DMS153 treated with DMSO at 0.1 percent for 48 hours (cell line): ENCODE results near the gene ZNF74.

Experiments
- DNase-seq: peaks from one replicate; lab custom pipeline; 2025; ENCODE audit not compliant: unreplicated experiment; lab: John Stamatoyannopoulos, UW

The ZNF74 gene

DNA sequence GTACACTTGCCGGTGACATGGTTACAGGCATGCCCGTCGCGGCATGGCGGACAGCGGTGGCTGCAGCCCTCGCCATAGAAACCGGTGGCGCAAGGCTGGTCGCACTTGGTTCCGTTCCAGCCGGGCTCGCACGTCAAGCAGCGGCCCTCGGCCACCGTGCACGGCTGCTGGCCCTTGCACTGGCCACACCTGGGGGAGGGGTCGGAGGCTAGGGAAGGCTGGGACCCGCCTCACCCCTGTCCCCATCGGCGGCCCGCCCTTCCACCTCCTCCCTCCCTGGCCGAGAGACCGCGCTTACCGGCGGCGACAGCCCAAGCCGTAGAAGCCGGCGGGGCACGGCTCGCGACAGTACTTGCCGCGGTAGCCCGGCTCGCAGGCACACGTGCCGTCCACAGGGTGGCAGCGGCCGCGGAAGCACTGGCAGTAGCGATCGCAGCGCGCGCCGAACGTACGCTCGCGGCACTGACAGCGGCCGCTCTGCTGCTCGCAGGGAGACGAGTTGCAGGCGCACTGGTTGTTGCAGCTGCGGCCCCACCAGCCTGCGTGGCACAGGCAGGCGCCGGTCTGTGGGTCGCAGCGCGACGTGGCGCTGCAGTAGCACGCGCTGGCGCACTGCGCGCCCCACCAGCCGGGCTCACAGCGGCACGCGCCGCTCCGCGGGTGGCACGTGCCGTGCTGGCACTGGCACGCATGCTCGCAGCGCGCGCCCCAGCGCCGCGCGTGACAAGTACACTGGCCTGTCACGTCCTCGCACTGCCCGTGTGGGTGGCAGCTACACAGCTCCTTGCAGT lies 37.0 kb downstream of the ZNF74 start:
- DNase-seq: no peak

DNA sequence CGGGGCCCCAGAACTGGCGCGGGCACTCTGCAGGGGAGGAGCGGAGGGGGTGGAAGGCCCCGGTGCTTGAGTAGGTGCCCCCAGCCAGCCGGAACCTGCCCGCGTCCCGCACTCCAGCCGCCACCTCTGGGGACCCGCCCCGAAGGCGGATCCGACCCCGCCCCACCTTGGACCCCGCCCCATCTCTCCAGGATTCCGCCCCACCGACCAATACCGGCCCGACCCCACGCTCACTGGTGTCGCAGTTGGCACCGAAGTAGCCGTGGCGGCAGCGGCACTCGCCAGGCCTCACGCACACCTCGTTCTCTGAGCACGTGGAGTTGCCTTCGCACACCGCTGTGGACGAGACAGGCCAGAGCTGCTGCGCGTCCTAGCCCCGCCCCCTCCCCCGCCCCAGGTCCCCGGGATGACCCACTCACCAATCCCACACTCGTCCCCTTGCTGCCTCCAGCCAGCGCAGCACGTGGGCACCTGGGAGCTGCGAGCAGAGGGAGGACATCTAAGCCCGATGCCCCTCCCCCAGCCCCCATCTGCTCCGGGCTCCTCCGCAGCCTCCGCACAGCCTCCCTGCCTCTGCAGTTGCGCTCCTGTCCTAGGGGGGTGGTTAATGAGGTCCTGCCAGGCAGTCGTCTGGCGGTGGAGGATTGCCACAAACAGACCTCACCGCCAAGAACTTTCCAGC lies 37.7 kb downstream of the ZNF74 start:
- no peak for DNase-seq

DNA sequence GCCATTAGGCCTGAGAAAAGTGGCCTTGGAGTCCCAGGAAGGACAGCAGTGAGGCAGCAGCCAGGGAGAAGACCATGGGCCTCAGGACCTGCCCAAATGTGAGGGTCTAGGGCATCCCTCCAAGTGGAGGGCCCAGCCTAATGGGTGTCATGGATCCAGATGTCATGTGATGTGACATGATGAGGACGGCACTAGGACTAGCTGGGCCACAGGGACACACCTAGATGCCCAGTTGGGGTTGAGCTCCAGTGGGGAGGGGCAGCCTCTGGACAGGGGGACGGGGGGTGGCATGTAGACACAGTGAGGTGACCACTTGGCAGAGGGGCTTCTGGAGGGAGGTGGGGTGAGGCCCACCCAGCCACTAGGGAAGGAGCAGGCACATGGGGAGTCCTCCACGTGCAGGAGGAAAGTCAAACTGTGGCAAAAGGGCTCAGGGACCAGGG lies 38.3 kb downstream of the ZNF74 start:
- DNase-seq: no peak

DNA sequence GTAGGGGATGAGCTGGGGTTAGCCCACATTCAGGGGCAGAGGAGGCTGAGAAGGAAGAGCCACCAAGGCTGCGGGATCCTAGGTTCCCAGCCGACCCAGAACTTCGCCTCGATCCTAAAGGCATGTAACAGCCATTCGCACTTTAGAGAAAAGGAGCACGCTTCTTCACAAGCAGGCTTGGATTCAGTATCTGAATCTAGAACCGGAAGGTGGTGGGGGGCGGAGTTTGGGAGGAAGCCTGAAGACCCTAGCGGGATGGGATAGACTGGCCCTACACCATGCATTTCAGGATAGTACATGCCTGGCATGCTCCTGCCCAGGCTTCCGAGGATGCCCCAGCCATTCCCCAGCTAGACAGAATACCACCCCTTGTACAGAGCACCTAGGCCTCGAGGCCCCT lies 39.2 kb downstream of the ZNF74 start:
- no peak for DNase-seq

DNA sequence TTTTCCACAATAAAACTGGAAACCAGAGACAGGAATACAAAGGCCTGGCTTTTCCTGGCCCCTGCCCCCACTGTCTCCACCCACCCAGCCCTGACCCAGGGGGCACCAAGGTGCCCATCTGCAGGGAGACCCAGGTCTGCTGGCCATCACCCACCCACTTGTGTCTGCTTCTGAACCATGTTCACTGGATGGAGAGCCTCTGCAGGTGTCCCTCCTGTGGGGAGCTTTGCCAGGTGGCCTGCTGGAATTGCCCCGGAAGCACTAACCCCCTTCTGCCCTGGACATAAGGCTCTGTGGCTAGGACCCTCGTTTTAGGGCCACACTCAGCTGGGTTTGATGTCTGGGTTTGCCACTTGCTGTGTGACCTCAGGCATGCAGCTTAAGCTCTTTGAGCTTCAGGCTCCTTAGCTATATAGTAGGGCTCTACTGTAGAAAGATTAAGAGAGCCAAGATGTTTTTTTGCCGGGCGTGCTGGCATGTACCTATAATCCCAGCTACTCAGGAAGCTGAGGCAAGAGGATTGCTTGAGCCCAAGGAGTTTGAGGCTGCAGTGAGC lies 39.8 kb downstream of the ZNF74 start:
- no peak for DNase-seq

DNA sequence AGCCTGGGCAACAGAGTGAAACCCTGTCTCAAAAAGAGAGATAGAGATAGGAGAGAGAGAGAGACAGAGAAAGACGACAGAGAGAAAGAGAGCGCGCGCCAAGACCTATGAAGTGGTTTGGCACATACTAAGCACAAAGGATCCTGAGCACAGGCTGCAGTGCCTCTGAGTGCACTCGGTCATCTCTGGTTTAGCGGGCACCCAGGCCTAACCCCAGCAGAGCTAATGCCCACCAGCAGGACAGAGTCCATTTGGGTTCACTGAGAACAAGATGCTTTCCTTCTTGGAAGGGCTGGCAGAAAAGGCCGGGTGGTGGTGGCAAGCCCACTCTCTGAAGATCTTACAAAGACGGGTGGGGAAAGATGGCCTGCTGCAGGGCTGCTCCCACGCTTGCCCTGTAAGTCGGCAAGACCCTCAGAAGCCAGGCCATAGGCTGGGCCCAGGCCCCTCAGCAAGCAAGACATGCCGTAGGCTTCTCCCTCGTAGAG lies 40.4 kb downstream of the ZNF74 start:
- no peak for DNase-seq

DNA sequence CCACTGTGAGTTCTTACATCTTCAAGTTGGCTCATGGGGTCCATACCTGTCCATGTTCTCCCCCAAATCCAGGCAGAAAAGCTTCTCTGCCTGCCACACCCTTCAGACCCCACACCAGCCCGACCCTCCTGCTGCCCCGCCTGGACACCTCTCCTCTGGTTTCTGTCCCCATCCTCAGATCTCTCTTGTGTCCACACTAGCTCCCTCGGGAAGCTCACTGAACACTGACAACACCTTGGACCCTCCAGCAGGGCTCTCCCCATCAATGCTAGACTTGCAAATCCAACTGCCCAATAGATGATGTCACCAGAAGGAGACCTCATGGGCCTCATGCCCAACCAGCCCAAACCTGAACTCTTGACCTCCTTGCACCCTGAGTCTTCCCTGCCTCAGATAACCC lies 40.8 kb downstream of the ZNF74 start:
- DNase-seq: no peak

DNA sequence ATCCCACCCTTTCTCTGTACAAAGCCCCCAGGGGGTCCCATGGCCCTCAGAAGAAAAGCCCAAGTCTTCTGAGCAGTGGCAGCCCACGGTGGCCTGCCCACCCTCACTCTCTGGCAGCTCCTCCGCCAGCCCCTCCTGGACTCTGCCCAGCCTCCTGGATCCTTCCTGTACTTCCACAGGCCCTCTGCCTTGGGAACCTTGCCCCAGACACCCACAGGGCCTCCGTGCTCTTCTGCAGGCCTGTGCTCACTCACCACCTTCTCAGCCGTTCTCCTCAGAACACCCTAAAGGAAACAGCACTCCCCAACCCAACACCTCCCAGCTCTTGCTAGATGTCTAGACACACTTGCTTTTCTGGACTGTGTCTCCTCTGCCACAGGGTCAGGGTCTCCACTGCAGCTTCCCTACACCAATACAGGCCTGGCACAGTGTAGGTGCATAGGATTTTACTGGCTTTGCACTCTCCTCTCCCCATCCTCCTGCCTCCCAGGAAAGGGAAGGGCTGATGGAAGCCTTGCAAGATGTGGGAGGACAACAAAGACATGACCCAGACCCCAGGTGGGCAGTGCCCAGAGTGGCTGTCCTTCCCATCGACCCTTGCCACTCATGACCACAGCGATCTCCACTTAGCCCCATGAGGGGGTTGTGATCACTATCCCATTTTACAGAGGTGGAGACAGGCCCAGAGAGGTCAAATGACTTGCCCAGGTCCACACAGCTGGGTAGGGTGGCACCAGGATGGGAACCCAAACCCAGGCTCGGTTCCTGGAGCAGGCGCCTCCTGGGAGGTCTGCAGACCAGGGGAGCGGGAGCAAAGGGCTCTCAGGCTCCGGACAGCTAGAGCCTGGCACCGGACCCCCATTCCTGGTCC lies 41.7 kb downstream of the ZNF74 start:
- no peak for DNase-seq

DNA sequence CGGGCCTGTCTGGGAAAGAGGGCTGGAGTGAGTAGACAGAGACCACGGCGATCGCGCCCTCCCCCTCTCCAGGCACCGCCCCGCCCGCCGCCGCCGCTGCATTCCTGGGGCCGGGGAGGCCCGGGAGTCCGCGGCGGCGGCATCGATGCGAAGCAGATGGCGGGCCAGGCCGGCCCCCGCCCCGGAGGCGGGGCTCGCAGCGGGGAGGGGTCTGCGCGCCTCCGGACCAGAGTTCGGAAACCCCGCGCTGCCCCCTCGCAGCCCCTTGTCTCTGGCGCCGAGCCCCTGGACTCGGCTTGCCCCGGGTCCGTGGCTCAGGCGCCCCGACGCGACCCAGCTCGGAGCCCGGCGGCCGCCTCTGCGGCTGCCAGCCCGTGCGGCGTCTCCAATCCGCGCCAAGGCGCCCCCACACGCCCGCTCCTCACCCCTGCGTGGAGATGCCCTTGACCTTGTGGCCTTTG lies 42.4 kb downstream of the ZNF74 start:
- no peak for DNase-seq

DNA sequence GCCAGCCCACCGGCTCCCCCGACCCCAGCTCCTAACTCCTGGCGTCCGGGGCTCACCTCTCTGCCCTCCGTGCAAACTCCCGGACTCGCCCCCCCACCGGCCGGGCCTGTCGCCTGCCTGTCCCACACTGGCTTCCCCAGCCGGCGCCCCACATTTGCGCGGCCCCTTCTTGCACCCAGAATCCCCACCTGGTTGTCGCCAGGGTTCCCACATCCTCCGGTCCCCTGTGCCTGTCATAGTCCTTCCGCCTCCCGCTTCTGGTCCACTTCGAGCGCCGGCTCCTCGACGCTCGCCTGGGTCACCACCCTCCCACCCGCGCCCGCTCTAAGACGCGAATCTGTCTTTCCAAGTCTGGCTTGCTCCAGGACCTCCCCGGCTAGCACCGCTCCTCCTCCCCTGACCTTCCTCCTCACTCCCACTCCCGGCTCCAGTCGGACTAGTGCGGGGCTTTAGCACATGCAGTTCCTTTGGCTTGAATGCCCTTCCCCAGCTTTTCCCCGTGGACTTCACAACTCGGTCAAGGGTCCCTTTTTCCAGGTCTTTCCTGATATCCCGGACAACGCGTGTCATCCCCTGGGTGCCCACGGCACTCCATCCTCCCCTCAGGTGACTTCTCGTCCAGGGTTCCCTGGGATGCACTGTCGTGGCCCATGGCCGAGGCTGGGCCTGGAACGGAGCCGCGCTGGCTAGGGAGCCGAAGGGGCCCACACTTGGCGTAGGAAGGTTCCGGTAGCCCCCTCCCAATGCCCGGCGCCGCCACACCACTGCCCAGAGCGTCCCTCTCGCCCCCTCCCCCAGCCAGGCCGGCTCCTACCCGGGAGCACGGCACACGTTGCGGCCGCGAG lies 43.0 kb downstream of the ZNF74 start:
- no peak for DNase-seq

DNA sequence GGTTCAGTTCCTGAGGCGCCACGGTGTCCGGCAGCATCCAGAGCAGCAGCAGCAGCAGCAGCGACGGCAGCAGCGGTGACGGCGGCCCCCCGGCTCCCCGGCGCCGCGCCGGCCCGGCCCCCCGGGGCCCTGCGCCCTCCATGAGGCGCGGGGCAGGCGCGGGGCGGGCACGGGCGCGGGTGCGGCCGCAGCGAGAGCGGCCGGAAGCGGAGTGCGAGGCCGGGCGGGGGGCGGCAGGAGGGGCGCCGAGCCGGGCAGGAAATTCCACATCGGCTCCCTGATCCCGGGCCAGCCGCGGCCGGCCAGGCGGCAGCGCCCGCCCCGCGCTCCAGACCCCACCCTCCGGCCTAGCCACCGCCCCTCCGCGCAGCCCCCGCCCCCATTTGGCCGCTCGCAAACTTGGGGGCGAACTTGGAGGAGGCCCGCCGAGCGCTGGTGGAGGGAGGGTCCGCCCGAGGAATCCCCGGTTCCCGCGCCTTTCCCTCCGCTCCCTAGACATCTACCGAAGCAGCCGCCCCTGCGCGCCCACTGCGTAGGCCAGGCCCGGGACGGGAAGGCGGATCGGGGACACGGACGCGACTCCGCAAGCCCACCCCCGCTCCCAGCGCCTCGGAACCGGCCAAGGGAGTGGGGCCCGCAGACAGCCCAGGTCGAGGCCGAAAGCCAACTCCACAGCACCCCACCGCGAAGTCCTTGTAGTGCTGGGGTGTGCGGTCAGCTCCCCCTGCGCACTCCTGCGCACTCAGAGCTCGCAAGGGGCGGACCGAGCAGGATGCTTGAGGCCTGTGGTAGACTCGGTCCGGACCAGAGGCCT lies 43.9 kb downstream of the ZNF74 start, which contains the start of gene SCARF2:
SCARF2 (minus strand) TSS at position 213 of the 814 bp plus-strand sequence; CDS start at position 142, 71 bp downstream.
- no peak for DNase-seq

DNA sequence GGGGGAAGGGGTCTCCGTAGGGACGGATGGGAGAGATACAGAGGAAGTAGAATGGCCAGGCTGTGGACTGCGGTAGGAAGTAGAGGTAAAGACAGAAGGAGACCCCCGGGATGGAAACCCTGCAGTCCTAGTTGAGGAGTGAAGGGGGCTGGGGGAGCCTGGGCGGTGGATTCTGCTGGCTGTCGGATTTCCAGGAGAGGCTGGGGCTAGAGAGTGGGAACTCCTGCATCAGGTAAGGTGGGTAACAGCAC lies 44.4 kb downstream of the ZNF74 start:
- no peak for DNase-seq

DNA sequence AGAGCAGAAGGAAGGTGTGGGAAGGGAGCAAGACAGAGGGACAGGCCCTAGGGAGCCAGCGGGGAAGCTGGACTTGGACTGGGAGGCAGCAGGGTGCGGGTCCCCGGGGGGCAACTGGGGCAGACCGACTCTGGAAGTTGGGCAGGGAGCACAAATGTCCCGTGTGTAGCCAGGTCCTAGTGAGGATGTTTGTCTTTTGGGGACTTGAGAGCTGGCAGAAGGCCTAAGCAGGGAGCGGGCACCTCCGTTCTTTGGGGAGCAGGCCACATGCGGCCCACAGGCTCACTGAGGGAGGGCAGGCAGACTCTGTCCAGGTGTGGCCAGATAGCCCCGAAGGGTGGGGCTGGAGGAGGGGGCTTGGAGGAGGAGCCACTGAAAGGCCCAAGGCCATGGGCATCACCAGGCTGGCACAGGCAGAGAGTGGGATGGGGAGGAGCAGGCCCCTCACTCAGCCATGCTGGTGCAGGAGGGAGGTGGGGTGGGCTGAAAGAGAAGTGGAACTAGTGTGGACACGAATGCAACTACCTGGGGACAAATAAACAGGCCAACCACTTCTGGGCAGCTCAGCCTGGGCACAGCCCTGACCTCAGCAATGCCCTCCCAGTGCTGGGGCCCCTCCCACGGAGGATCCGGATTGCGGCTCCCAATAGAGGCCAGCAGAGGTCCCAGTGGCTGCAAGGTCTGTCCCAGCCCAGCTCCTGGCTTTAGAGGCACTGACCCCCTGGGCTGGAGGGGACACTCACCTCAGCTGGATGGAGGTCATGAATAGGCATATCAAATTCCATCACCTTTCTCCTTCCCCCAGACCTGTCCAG lies 44.9 kb downstream of the ZNF74 start:
- DNase-seq: no peak

DNA sequence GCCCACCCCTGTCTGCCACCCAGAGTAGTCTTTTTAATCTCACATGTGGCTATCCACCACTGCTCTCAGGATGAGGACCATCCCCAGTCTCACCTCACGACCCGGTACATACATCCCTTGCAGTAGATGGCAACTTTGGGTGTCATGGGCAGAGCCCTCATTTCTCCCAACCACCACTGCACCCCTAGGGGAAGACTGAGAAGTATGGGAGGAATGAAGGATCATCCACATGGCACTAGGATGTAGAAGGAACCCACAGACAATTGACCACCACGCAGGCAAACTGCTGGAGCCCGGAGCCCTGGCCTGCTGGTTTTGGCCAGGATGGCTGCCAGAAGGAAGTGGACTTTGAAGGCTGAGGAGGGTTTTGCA lies 45.6 kb downstream of the ZNF74 start:
- no peak for DNase-seq

DNA sequence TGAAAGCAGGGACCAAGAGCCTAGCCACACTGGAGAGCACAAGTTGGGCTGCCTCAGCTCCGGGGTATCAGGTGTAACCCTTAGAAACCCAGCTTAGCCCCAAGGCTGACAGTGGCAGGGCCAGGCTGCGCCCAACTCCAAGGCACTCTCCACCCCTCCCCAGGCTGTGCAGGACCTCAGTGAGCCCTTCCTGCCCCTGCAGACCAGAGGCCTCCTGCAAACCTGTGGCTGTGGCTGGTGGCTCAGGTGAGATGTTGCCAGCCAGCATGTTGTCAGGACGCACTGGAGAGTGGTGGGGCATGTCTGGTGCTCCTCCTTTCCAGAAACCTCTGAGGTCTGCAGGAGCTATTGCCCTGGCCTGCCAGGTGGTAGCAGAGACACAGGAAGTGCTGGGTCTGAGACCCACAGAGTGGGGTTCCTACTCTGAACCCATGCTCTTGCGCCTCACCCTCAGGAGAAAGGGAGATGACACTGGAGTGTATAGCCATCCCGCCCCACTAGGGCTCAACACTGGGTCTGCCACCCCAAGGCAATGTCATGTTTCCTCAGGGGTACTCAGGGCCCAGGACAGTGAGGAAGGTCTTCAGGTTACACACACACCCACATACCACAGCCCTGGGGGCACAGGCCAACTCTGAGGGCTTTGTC lies 46.1 kb downstream of the ZNF74 start:
- no peak for DNase-seq

DNA sequence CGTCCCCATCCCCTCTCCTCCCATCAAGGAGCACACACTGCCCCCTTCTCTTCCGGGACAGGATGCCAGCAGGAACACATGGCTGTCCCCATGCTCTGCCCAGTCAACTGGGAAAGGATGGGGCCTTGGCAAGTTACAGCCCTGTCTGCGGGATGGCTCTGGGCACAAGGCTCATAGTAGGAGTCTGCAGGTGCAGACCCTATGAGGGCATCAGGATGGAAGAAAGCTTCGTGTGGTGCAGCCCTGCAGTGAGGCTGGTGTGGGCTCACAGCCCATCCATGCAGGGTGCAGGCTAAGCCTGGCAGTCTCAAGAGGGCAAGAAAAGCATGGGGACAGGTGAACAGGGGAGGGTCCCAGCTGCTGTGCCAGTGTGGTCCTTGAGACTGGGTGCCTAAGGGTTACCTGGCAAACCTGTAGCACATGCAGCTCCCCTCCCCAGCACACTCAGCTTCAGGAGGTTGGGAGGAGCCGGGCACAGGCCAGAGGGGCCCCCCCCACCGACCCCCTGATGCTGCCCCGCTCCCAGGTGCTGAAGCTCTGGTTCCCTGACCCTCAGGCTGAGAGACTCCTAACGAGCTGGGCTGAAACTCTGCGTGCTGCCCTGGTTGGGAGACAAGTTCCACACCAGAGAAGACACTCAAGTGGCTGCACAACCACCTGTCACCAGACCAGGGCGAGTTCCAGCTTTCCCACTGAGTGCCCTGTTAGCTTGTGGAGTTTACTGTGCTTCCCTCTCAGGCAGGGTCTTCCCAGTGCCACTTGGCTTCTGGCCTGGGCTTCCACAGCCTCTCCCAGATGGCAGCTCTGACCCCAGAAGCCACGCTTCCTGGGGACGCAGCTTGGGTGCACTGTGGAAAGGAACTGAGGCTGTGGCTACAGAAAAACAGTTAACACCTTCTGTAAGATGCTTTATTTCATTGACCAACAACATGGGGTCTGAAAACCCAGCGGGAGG lies 47.0 kb downstream of the ZNF74 start:
- no peak for DNase-seq
